Effector CD8-positive, alpha-beta T cell (primary cell): Measurements from ENCODE around the gene TECPR2.

Source experiments
- DNase-seq: peaks from one replicate; lab custom pipeline; 2025; lab: John Stamatoyannopoulos, UW

Gene TECPR2

GRCh38 chr14:102469261-102469660 is 106.5 kb downstream of the TECPR2 start:
- no peak for DNase-seq

DNA sequence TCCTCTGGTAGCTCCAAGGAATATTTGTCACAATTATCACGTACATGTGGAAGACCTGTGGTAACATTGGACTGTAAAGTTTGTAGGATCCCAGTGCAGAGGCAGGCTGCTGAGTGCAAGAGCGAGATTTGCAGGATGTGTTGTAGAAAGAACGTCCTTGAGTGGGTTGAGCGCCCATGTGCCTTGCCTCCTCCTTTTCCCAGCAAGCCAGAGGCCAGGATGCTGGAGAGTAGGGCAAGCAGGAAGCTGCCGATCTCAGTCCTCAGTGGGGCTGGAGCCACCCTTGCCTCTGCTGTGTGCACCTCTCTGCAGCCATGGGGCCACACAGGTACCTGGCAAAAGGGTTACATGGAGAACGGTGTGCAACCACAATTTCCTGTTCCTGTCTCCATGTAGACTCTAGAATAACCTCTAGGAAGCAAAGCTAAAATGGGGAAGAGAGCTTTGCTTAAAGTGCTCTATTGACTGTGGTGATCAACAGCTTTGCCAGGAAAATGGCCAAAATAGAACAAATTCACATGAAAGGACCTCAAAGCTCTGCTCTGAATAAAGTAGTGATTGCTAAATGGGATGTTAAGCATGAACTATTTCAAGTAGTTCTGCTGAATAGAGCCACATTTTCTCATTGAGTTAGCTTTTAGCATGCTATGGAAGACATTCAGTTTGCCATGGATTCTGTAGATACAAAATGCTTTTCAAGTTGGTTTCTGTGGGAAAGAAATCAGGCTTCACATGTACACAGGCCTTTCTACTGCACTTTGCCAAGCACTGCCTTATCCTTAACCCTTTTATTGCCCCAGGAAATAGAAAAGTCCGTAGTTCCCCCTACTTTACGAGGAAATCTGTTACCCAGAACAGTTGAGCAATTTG is 109.4 kb downstream of the TECPR2 start:
- no peak for DNase-seq

DNA sequence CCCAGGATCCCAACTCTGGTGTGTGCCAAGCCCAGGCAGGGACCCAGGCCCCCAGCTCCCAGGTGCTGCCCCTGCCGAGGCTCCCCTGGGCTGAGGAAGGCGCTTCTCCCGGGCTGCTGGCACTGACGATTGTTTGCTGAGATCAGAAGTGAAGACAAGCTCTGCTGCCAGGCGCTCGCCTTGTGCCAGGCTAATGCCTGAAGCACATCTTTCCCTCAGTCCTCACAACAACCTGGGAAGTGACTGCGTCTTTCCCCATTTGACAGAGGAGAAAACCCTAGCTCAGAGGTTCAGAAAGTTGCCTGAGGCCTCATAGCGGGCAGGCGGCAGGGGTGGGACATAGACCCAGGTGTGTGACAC is 110.0 kb downstream of the TECPR2 start:
- no peak for DNase-seq

DNA sequence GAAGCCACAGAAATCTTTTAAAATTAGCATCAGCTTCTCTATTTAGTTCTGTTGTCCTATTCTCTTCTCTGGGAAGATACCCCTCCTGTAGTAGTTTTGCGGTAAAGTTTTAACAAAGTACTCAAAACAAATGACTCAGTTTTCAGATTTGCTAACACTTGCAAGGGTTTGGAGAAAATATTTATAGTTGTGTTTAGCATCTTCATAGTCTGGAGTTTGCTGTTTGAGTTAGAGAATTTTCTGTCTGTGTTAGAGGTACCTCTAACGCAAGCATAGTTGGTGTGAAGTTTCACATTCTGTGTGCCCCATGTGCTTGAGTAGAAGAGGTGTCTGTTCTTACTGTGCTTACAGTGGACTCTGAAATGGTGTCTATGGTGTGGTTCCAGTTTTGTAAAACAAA is 110.8 kb downstream of the TECPR2 start:
- DNase-seq, result no peak

DNA sequence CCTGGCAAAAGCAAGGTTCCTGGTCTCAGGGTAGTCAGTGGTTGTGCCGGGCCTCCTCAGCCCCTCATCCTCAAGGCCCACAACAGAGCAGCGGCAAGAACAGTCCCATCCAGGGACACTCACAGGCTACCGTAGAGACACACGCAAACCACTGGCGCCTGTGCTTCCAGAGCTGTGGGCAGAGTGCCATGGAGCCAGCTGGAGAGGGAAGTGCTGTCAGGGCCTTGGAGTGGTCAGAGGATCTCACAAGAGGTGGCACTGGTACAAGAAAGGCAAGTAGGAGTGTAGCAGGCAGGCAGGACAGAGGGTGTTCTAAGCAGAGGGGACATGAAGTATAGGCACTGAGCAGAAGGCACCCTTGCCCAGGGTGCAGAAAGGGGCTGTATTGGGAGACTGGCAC is 112.2 kb downstream of the TECPR2 start:
- DNase-seq, result no peak

DNA sequence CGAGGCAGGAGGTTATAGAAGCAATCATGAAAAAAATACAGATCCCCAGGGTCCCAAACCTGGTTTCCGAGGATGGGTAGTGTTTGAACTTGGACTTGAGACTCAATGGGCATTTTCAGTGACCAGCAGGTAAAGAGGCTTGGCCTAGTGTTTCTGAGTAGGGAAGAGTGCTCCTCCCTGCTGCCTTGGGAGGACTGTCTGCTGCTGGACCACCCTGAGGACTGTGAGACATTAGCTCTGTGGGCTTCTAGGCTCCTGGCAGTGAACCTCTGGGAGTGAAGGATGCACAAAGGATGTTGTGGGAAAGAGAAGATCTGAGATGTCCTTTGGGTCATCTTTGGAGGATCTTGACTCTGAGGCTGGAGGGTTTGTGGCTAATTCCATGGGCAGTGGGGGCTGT is 116.4 kb downstream of the TECPR2 start:
- DNase-seq, result no peak

GRCh38 chr14:102479777-102480176 is 117.0 kb downstream of the TECPR2 start:
- DNase-seq, result no peak

DNA sequence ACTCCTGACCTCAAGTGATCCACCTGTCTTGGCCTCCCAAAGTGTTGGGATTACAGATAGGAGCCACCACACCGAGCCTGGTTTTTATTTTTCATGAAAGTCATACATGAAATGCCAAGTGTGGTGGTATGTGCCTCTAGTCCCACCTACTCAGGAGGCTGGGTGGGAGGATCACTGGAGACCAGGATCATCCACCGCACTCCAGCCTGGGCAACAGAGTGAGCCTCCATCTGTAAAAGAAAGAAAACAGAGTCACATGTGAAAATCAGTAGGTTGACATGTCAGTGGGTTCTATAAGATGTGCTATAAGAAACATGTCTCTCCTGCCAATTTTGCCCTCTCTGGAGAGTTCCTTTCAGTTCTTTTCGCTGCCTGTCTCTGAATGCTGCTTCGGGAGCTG is 118.6 kb downstream of the TECPR2 start:
- no peak for DNase-seq

DNA sequence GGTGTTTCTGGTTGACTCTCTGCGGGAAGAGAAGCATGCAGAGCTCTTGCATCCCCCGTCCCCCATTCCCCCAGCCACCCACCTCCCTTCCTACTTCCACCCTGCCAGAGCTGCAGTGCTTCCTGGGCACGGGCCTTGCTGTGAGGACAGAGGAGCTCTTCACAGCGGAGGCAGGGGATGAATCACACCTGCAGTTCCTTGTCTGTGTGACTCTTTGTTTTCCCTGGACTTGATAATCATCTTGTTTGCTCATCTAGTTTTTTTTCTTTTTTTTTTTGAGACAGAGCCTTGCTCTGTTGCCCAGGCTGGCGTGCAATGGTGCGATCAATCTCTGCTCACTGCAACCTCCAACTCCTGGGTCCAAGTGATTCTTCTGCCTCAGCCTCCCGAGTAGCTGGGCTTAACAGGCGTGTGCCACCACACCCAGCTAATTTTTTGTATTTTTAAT is 119.1 kb downstream of the TECPR2 start:
- DNase-seq, result no peak

- DNase-seq, result no peak
Observed at GRCh38 chr14:102484316-102484715, 121.6 kb downstream of the TECPR2 start.

GRCh38 chr14:102485693-102486512 is 123.2 kb downstream of the TECPR2 start:
- DNase-seq, result no peak

DNA sequence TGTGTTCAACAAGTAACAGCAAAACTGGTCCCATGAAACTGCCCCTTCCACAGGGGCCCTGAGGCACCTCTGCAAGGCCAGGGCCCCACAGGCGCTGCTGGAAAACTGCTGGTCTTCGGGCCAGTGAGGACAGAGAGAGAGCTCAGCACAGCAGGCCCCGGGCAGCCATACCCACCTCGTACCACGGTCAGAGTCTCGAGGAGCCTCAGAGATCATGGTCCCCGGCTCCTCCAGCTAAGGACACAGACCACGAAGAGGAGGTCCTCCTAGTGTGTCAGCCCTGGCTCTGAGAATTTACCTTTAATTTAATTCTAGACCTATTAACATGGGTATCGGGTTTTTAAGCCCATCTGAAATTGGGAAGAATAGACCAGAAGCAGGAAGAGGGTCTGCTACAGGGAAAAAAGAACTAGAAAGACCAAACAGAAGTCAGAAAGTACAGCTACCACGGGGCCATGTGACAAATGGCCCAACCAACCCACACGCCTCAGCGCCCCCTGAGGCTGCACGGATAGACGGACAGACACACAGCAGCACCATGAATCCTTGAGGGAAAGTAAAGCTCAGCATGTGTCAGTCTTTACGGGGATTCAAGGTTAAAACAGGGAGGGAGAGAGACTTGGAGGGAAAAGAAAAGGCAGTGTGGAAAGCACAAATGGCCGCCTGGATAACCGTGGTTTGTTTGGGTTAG is 123.9 kb downstream of the TECPR2 start:
- DNase-seq, result no peak

GRCh38 chr14:102487204-102487577 is 124.5 kb downstream of the TECPR2 start:
- no peak for DNase-seq

GRCh38 chr14:102490456-102490855 is 127.7 kb downstream of the TECPR2 start:
- DNase-seq, result no peak

GRCh38 chr14:102491366-102491765 is 128.6 kb downstream of the TECPR2 start:
- DNase-seq, result no peak

- DNase-seq, result no peak
Observed at GRCh38 chr14:102491786-102492530, 129.2 kb downstream of the TECPR2 start.

GRCh38 chr14:102492531-102492910 is 129.8 kb downstream of the TECPR2 start:
- DNase-seq, result no peak

DNA sequence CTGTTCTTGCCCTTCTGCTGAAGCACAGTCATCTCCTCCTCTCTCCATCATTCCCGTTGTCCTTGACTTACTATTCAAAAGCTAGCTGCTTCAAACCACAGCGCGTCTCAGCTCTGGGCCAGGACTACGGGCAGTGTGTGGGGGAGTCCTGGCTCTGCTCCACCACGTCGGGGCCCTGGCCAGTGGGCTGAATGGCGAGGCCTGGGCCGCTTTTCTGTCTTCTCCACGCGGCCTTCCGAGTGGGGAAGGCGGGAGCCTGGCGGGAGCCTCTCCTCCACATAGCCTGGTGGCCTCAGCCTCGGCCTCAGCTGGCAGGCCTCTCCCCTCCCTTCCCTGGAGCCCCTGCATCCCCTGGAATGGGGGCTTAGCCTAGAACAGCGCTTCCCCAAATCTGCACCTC is 130.4 kb downstream of the TECPR2 start:
- no peak for DNase-seq

GRCh38 chr14:102493585-102493984 is 130.8 kb downstream of the TECPR2 start:
- DNase-seq, result no peak

- no peak for DNase-seq
Observed at GRCh38 chr14:102495491-102496330, 133.0 kb downstream of the TECPR2 start.

DNA sequence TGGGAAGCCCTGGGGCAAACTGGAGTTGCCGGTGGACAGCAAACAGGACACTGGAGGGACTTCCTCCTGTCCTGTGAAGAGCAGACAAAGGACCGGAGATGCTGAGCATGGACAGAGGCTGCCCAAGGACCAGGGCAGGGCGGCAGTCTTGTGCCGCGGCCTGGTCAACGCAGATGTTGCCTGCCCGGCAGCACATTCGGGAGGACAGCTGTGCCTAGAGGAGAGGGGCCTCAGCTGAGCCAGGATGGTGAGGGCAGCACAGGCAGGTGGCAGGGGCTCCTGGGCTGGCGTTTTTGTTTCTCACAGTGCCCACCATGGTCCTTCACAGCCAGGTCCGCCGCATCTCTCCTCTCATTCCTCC is 133.6 kb downstream of the TECPR2 start:
- DNase-seq, result no peak
